PC-9 (cell line): ENCODE data around the gene ATP6V0D1. TPM values are rescaled to one million over a fixed set of nuclear protein-coding genes. Genes with fewer than 3 reads are reported as not detected.

Source experiments
- BruUV-seq: library from RNA; stranded (reverse); fragments of 400-500 nt; replicated peaks from 2 replicates; lab custom pipeline; 2021; lab: Mats Ljungman, UMichigan
- CTCF ChIA-PET: fragments of 300-600 bp; sonication (Branson Sonifier 250); formaldehyde crosslinking; loops from one replicate; lab custom pipeline; 2022; ENCODE audit warnings: antibody characterized with exemption; lab: Charles Lee
- POLR2A ChIA-PET: fragments of 300-600 bp; sonication (Branson Sonifier 250); formaldehyde crosslinking; loops from one replicate; lab custom pipeline; 2022; ENCODE audit warnings: antibody characterized with exemption; ENCODE audit not compliant: unreplicated experiment; lab: Charles Lee
- DNase-seq, 2 experiments: peaks; one replicate each; pipeline versions ENCODE4 v3.0.0 to v3.0.0-alpha.2; 2015 to 2022; ENCODE audit warnings: mixed read lengths in 1 of 2
- H2AFZ ChIP-seq: fragments of 200-600 bp; sonication (generic); 2 replicates; pipeline ENCODE4 v1.8.1; 2017; ENCODE audit warnings: antibody characterized with exemption
- H3F3A ChIP-seq: fragments of 200-600 bp; sonication (generic); 2 replicates; pipeline ENCODE4 v1.8.1; 2017; ENCODE audit warnings: antibody characterized with exemption, mild to moderate bottlenecking, low read depth; ENCODE audit not compliant: insufficient read depth
- H3K27ac ChIP-seq: fragments of 200-600 bp; sonication (generic); 2 replicates; pipeline ENCODE4 v1.6.1; 2016; ENCODE audit warnings: mixed run types
- H3K27me3 ChIP-seq: fragments of 200-600 bp; sonication (generic); 2 replicates; pipeline ENCODE4 v1.6.1; 2016; ENCODE audit warnings: low read depth, mixed run types; ENCODE audit not compliant: insufficient read depth
- H3K36me3 ChIP-seq: fragments of 200-600 bp; sonication (generic); 2 replicates; pipeline ENCODE4 v1.6.1; 2016; ENCODE audit warnings: low read depth, mixed run types
- H3K4me1 ChIP-seq: fragments of 200-600 bp; sonication (generic); replicated peaks from 2 replicates; pipeline ENCODE4 v1.6.1; 2016; ENCODE audit warnings: mixed run types; ENCODE audit not compliant: insufficient read depth
- H3K4me2 ChIP-seq: fragments of 200-600 bp; sonication (generic); 2 replicates; pipeline ENCODE4 v1.6.1; 2017; ENCODE audit warnings: mixed run types
- H3K4me3 ChIP-seq: fragments of 200-600 bp; sonication (generic); 2 replicates; pipeline ENCODE4 v1.6.1; 2016; ENCODE audit warnings: mixed run types
- H3K79me2 ChIP-seq: fragments of 200-600 bp; sonication (generic); 2 replicates; pipeline ENCODE4 v1.6.1; 2017; ENCODE audit warnings: low read depth, mixed run types
- H3K9me2 ChIP-seq: fragments of 200-600 bp; sonication (generic); 2 replicates; pipeline ENCODE4 v1.8.1; 2017; ENCODE audit warnings: mild to moderate bottlenecking; ENCODE audit not compliant: insufficient read depth
- H3K9me3 ChIP-seq: fragments of 200-600 bp; sonication (generic); 2 replicates; pipeline ENCODE4 v1.8.1; 2016; ENCODE audit warnings: low read depth; ENCODE audit not compliant: insufficient read depth
- H4K20me1 ChIP-seq: fragments of 200-600 bp; sonication (generic); 2 replicates; pipeline ENCODE4 v1.8.1; 2017; ENCODE audit not compliant: insufficient read depth
- CTCF ChIP-seq: fragments of 200-600 bp; sonication (generic); conservative IDR thresholded peaks from 2 replicates; pipeline ENCODE4 v1.6.1; 2017; ENCODE audit warnings: mixed run types, antibody characterized with exemption, mild to moderate bottlenecking, moderate library complexity
- EZH2 ChIP-seq: fragments of 200-600 bp; sonication (generic); IDR thresholded peaks from 2 replicates; pipeline ENCODE4 v1.8.0; 2017; ENCODE audit warnings: antibody characterized with exemption, low read depth
- intact Hi-C: fragments of 100-400 bp; cut with micrococcal nuclease; formaldehyde crosslinking; loops from one replicate; pipeline ENCODE4 v1.10.0; 2022; ENCODE audit not compliant: unreplicated experiment
- total RNA-seq: library from RNA; stranded (reverse); gene quantifications from 2 replicates; pipeline ENCODE4 v1.2.3, GENCODE V29; 2021

Gene ATP6V0D1
- total RNA-seq, 1 experiment from 2014 or later: 61.0 TPM

GRCh38 chr16:67399218-67399733 is 81.7 kb downstream of the ATP6V0D1 start:
- DNase-seq: peak in 1 of 2 experiments; percentile 46
- no peaks in the 10 kb centered on the region for H3K9me3 ChIP-seq
- H3K79me2 ChIP-seq: no peaks in the 10 kb centered on the region
- no peak overlapping the region for H3K27ac ChIP-seq
- TF ChIP-seq CTCF (no peak), EZH2 (no peak)
- BruUV-seq: no TSS peak
- H3K4me3 ChIP-seq: no peak overlapping the region
- no peak overlapping the region for H3K4me2 ChIP-seq
- POLR2A ChIA-PET: no interaction called here
- peaks cover 21% of the 10 kb centered on the region for H3F3A ChIP-seq
- CTCF ChIA-PET: interaction anchor here (0.6 to 1.4 kb wide), 4 partner anchors 26 to 139 kb away, joined by 4 to 8 read pairs (median 4); partner anchors contain the start of gene ATP6V0D1
- H3K27me3 ChIP-seq: no peaks in the 10 kb centered on the region
- no peaks in the 10 kb centered on the region for H3K36me3 ChIP-seq
- no peaks in the 10 kb centered on the region for H4K20me1 ChIP-seq
- no peak overlapping the region for H2AFZ ChIP-seq
- H3K9me2 ChIP-seq: no peaks in the 10 kb centered on the region
- intact Hi-C loops: loop anchor here (2.0 to 10.0 kb wide), 3 partner anchors 122 to 204 kb away; partner anchors contain the start of genes E2F4, ELMO3, EXOC3L1 and PLEKHG4
- peaks cover 25% of the 10 kb centered on the region for H3K4me1 ChIP-seq

DNA sequence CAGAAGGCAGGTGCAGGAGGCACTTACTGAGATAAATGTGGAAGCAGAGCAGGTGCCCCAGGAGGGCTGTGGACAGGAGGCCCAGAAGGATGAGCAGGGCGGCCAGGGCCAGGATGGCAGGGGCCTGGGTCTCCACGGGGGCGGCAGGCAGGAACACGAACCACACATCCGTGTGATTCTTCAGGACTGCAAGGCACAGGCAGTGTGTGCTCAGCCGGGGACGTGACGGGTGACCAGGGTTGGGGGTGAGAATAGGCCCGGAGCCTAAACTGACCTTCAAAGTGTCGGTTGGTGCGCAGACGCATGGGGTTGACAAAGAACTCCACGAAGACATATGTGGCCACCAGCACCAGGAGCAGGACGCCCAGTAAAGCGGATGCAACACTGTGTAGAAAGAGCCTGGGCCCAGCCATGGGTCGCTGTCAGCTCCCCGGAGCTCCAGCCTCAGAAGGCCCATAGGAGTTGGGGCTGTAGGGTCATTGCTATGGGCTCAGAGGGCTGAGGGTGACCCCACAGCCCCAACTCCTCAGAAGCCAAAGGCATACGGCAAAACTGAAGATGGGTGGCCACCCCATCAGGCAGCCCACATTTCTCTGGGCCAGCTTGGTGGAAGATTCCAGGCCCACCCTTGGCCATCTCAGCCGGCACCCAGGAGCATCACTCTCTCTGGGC is 82.3 kb downstream of the ATP6V0D1 start:
- no peak for DNase-seq
- Histone ChIP-seq H3K9me3 (no peaks in the 10 kb centered on the region), H3K27me3 (no peaks in the 10 kb centered on the region), H3K9me2 (no peaks in the 10 kb centered on the region), H3K4me3 (no peak overlapping the region), H3K4me2 (no peak overlapping the region), H3K79me2 (no peaks in the 10 kb centered on the region), H3K36me3 (no peaks in the 10 kb centered on the region), H2AFZ (no peak overlapping the region), H3F3A (peaks cover 15% of the 10 kb centered on the region), H4K20me1 (no peaks in the 10 kb centered on the region), H3K27ac (no peak overlapping the region), H3K4me1 (peaks cover 19% of the 10 kb centered on the region)
- TF ChIP-seq CTCF (no peak), EZH2 (no peak)
- CTCF ChIA-PET: interaction anchor here (0.6 kb wide), 1 partner anchor 14 kb away, joined by 3 read pairs; no protein-coding TSS in a partner anchor
- intact Hi-C loops: loop anchor here (2.0 to 10.0 kb wide), 3 partner anchors 121 to 204 kb away; partner anchors contain the start of genes E2F4, ELMO3, EXOC3L1 and PLEKHG4
- BruUV-seq: no TSS peak
- POLR2A ChIA-PET: interaction anchor here (0.6 kb wide), 1 partner anchor 485 kb away, joined by 4 read pairs; no protein-coding TSS in a partner anchor

- intact Hi-C loops: loop anchor here (2.0 to 10.0 kb wide), 3 partner anchors 121 to 203 kb away; partner anchors contain the start of genes E2F4, ELMO3, EXOC3L1 and PLEKHG4
- no peaks in the 10 kb centered on the region for H3K27me3 ChIP-seq
- no peak overlapping the region for H3K4me2 ChIP-seq
These were observed 83.0 kb downstream of the ATP6V0D1 start for GRCh38 chr16:67397812-67398545.

More at GRCh38 chr16:67397812-67398545, 83.0 kb downstream of the ATP6V0D1 start:
- no peak overlapping the region for H3K27ac ChIP-seq
- DNase-seq: no peak
- CTCF ChIA-PET: no interaction called here
- H4K20me1 ChIP-seq: no peaks in the 10 kb centered on the region
- H3K36me3 ChIP-seq: no peaks in the 10 kb centered on the region
- H3K4me1 ChIP-seq: peaks cover 17% of the 10 kb centered on the region
- no peaks in the 10 kb centered on the region for H3K79me2 ChIP-seq
- H3K9me2 ChIP-seq: no peaks in the 10 kb centered on the region
- H2AFZ ChIP-seq: no peak overlapping the region
- no peak overlapping the region for H3K4me3 ChIP-seq
- POLR2A ChIA-PET: interaction anchor here (0.6 kb wide), 1 partner anchor 485 kb away, joined by 4 read pairs; no protein-coding TSS in a partner anchor
- H3F3A ChIP-seq: peaks cover 13% of the 10 kb centered on the region
- no peaks in the 10 kb centered on the region for H3K9me3 ChIP-seq
- TF ChIP-seq EZH2 (no peak), CTCF (no peak)
- no TSS peak for BruUV-seq
